ENCODE measurements around the gene GIT2. TPM values are rescaled to one million over a fixed set of nuclear protein-coding genes. Genes with fewer than 3 reads are reported as not detected.
A peak's percentile ranks its signal among the peaks of the same experiment; 100 is the strongest.
"Not testable (repeated sequence)": the region's sequence is repeated elsewhere in the genome, so short reads cannot be mapped to it uniquely, and the experiment has no call there.

The GIT2 gene
- total RNA-seq, 2 donors from 2014 or later: 84.9 to 95.9 TPM

GRCh38 chr12:109946505-109946904 lies 49.7 kb downstream of the GIT2 start:
- H3K9me3 ChIP-seq (ENCODE audit: control insufficient read depth, low read length, poor library complexity, severe bottlenecking): no peaks in the 10 kb centered on the region
- H3K36me3 Mint-ChIP-seq (ENCODE audit: low read depth): peaks cover 3% of the 10 kb centered on the region
- ATAC-seq: peak; percentile 37
- no peaks in the 10 kb centered on the region for H3K27me3 Mint-ChIP-seq
- peak overlapping the region; percentile 47 for H3K4me3 Mint-ChIP-seq
- DNase-seq: no peak
- H3K4me1 Mint-ChIP-seq: peaks cover 26% of the 10 kb centered on the region
- H3K27ac Mint-ChIP-seq: peak overlapping the region; percentile 88

- Mint-ChIP-seq H3K4me3 (no peak overlapping the region), H3K27ac (no peak overlapping the region), H3K27me3 (no peaks in the 10 kb centered on the region), H3K36me3 (ENCODE audit: low read depth) (peaks cover 2% of the 10 kb centered on the region), H3K4me1 (peaks cover 25% of the 10 kb centered on the region)
- DNase-seq: no peak
- ATAC-seq: no peak
- no peaks in the 10 kb centered on the region for H3K9me3 ChIP-seq (ENCODE audit: control insufficient read depth, low read length, poor library complexity, severe bottlenecking)
Observed at GRCh38 chr12:109944561-109945359, 51.4 kb downstream of the GIT2 start.

GRCh38 chr12:109943811-109944210 lies 52.4 kb downstream of the GIT2 start:
- no peaks in the 10 kb centered on the region for H3K9me3 ChIP-seq (ENCODE audit: control insufficient read depth, low read length, poor library complexity, severe bottlenecking)
- Mint-ChIP-seq H3K27me3 (no peaks in the 10 kb centered on the region), H3K27ac (no peak overlapping the region), H3K4me1 (peaks cover 25% of the 10 kb centered on the region), H3K36me3 (ENCODE audit: low read depth) (peaks cover 2% of the 10 kb centered on the region), H3K4me3 (no peak overlapping the region)
- ATAC-seq: no peak
- DNase-seq: no peak

GRCh38 chr12:109940339-109940923 lies 55.7 kb downstream of the GIT2 start:
- peaks cover 5% of the 10 kb centered on the region for H3K36me3 Mint-ChIP-seq (ENCODE audit: low read depth)
- H3K9me3 ChIP-seq (ENCODE audit: control insufficient read depth, low read length, poor library complexity, severe bottlenecking): no peaks in the 10 kb centered on the region
- ATAC-seq (no peak), DNase-seq (no peak)
- peaks cover 9% of the 10 kb centered on the region for H3K4me1 Mint-ChIP-seq
- no peaks in the 10 kb centered on the region for H3K27me3 Mint-ChIP-seq
- peak overlapping the region; percentile 19 for H3K27ac Mint-ChIP-seq
- no peak overlapping the region for H3K4me3 Mint-ChIP-seq

- no peak for DNase-seq
- H3K27ac Mint-ChIP-seq: no peak overlapping the region
Observed at GRCh38 chr12:109939504-109939903, 56.7 kb downstream of the GIT2 start.

GRCh38 chr12:109938947-109939346 lies 57.2 kb downstream of the GIT2 start:
- H3K36me3 Mint-ChIP-seq (ENCODE audit: low read depth): peaks cover 5% of the 10 kb centered on the region

More at GRCh38 chr12:109939504-109939903, 56.7 kb downstream of the GIT2 start:
- Mint-ChIP-seq H3K36me3 (ENCODE audit: low read depth) (peaks cover 5% of the 10 kb centered on the region), H3K27me3 (no peaks in the 10 kb centered on the region), H3K4me3 (no peak overlapping the region), H3K4me1 (peaks cover 6% of the 10 kb centered on the region)
- no peak for ATAC-seq
- no peaks in the 10 kb centered on the region for H3K9me3 ChIP-seq (ENCODE audit: control insufficient read depth, low read length, poor library complexity, severe bottlenecking)

GRCh38 chr12:109937371-109937770 lies 58.8 kb downstream of the GIT2 start:
- Mint-ChIP-seq H3K4me3 (no peak overlapping the region), H3K36me3 (ENCODE audit: low read depth) (peaks cover 5% of the 10 kb centered on the region), H3K27me3 (no peaks in the 10 kb centered on the region), H3K27ac (no peak overlapping the region), H3K4me1 (peaks cover 6% of the 10 kb centered on the region)
- H3K9me3 ChIP-seq (ENCODE audit: control insufficient read depth, low read length, poor library complexity, severe bottlenecking): no peaks in the 10 kb centered on the region
- DNase-seq (no peak), ATAC-seq (no peak)

More at GRCh38 chr12:109938947-109939346, 57.2 kb downstream of the GIT2 start:
- ATAC-seq (no peak), DNase-seq (no peak)
- H3K4me1 Mint-ChIP-seq: peaks cover 6% of the 10 kb centered on the region
- H3K9me3 ChIP-seq (ENCODE audit: control insufficient read depth, low read length, poor library complexity, severe bottlenecking): no peaks in the 10 kb centered on the region
- no peaks in the 10 kb centered on the region for H3K27me3 Mint-ChIP-seq
- H3K4me3 Mint-ChIP-seq: no peak overlapping the region
- no peak overlapping the region for H3K27ac Mint-ChIP-seq

- Mint-ChIP-seq H3K4me1 (peaks cover 4% of the 10 kb centered on the region), H3K4me3 (no peak overlapping the region), H3K27ac (peak overlapping the region; percentile 21), H3K27me3 (no peaks in the 10 kb centered on the region), H3K36me3 (ENCODE audit: low read depth) (peaks cover 17% of the 10 kb centered on the region)
- ATAC-seq (no peak), DNase-seq (no peak)
- no peaks in the 10 kb centered on the region for H3K9me3 ChIP-seq (ENCODE audit: control insufficient read depth, low read length, poor library complexity, severe bottlenecking)
Observed at GRCh38 chr12:109934026-109934425, 62.1 kb downstream of the GIT2 start.

GRCh38 chr12:109932878-109933503 lies 63.2 kb downstream of the GIT2 start:
- Mint-ChIP-seq H3K36me3 (ENCODE audit: low read depth) (peaks cover 17% of the 10 kb centered on the region), H3K27me3 (no peaks in the 10 kb centered on the region), H3K4me3 (no peak overlapping the region), H3K27ac (no peak overlapping the region), H3K4me1 (peaks cover 4% of the 10 kb centered on the region)
- ATAC-seq (no peak), DNase-seq (no peak)
- no peaks in the 10 kb centered on the region for H3K9me3 ChIP-seq (ENCODE audit: control insufficient read depth, low read length, poor library complexity, severe bottlenecking)

GRCh38 chr12:109931143-109931542 lies 65.0 kb downstream of the GIT2 start:
- H3K4me3 Mint-ChIP-seq: no peak overlapping the region
- ATAC-seq: no peak
- H3K36me3 Mint-ChIP-seq (ENCODE audit: low read depth): peaks cover 15% of the 10 kb centered on the region
- H3K27me3 Mint-ChIP-seq: no peaks in the 10 kb centered on the region
- peaks cover 7% of the 10 kb centered on the region for H3K4me1 Mint-ChIP-seq
- no peak for DNase-seq
- no peak overlapping the region for H3K27ac Mint-ChIP-seq
- H3K9me3 ChIP-seq (ENCODE audit: control insufficient read depth, low read length, poor library complexity, severe bottlenecking): no peaks in the 10 kb centered on the region

- peaks cover 12% of the 10 kb centered on the region for H3K36me3 Mint-ChIP-seq (ENCODE audit: low read depth)
- H3K27ac Mint-ChIP-seq: no peak overlapping the region
Observed at GRCh38 chr12:109930028-109930800, 66.0 kb downstream of the GIT2 start.

GRCh38 chr12:109929326-109929725 lies 66.8 kb downstream of the GIT2 start:
- not testable (repeated sequence) for DNase-seq; H3K9me3 ChIP-seq (ENCODE audit: control insufficient read depth, low read length, poor library complexity, severe bottlenecking); H3K4me3 Mint-ChIP-seq; H3K27me3 Mint-ChIP-seq; H3K4me1 Mint-ChIP-seq; ATAC-seq
- Mint-ChIP-seq H3K27ac (peak overlapping the region; percentile 39), H3K36me3 (ENCODE audit: low read depth) (peaks cover 12% of the 10 kb centered on the region)

More at GRCh38 chr12:109930028-109930800, 66.0 kb downstream of the GIT2 start:
- DNase-seq: no peak
- no peaks in the 10 kb centered on the region for H3K9me3 ChIP-seq (ENCODE audit: control insufficient read depth, low read length, poor library complexity, severe bottlenecking)
- Mint-ChIP-seq H3K27me3 (no peaks in the 10 kb centered on the region), H3K4me3 (no peak overlapping the region), H3K4me1 (peaks cover 5% of the 10 kb centered on the region)
- ATAC-seq: no peak

Data from T-helper 17 cell (primary cell).